Measurements from ENCODE around the gene SDHD. TPM values are rescaled to one million over a fixed set of nuclear protein-coding genes. Genes with fewer than 3 reads are reported as not detected.

Gene SDHD
- total and polyA plus RNA-seq, 10 of the 15 experiments (the other 5 are each of a cell fraction or from before 2014, with no cell fraction given): 114 to 775 (median 187) TPM

DNA sequence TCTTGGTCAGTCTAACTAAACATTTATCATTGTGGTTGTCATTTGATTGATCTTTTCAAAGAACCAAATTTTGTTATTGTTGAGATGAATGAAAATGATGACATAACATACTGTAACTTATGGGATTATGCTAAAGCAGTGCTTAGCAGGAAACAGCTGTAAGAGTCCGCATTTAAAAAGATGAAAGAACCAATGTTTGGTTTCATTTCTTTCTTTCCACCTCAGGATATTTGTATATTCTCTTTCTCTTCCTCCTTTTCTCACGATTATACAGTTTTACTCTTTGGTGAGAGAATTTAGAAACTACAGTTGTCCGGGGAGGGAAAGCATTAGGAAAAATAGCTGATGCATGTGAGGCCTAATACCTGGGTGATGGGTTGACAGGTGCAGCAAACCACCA, 36.0 kb upstream of the SDHD start (continued):
- no peak for TF ChIP-seq SRF (IDR thresholded peaks at IDR 0.05; ENCODE audit: low read depth in 2 of 2, low read length in 2 of 2)
- TF ChIP-seq BACH1 (IDR thresholded peaks at IDR 0.05; ENCODE audit: borderline replicate concordance): no peak
- TF ChIP-seq, protein P1, sequence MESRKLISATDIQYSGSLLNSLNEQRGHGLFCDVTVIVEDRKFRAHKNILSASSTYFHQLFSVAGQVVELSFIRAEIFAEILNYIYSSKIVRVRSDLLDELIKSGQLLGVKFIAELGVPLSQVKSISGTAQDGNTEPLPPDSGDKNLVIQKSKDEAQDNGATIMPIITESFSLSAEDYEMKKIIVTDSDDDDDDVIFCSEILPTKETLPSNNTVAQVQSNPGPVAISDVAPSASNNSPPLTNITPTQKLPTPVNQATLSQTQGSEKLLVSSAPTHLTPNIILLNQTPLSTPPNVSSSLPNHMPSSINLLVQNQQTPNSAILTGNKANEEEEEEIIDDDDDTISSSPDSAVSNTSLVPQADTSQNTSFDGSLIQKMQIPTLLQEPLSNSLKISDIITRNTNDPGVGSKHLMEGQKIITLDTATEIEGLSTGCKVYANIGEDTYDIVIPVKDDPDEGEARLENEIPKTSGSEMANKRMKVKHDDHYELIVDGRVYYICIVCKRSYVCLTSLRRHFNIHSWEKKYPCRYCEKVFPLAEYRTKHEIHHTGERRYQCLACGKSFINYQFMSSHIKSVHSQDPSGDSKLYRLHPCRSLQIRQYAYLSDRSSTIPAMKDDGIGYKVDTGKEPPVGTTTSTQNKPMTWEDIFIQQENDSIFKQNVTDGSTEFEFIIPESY (IDR thresholded peaks at IDR 0.05): no peak
- TF ChIP-seq SUPT20H (IDR thresholded peaks at IDR 0.05; ENCODE audit: borderline replicate concordance, control insufficient read depth, low read depth, low read length): no peak
- peak; percentile 86 for TF ChIP-seq RUNX3 (IDR thresholded peaks at IDR 0.05; ENCODE audit: low read length)
- TF ChIP-seq, protein P2, sequence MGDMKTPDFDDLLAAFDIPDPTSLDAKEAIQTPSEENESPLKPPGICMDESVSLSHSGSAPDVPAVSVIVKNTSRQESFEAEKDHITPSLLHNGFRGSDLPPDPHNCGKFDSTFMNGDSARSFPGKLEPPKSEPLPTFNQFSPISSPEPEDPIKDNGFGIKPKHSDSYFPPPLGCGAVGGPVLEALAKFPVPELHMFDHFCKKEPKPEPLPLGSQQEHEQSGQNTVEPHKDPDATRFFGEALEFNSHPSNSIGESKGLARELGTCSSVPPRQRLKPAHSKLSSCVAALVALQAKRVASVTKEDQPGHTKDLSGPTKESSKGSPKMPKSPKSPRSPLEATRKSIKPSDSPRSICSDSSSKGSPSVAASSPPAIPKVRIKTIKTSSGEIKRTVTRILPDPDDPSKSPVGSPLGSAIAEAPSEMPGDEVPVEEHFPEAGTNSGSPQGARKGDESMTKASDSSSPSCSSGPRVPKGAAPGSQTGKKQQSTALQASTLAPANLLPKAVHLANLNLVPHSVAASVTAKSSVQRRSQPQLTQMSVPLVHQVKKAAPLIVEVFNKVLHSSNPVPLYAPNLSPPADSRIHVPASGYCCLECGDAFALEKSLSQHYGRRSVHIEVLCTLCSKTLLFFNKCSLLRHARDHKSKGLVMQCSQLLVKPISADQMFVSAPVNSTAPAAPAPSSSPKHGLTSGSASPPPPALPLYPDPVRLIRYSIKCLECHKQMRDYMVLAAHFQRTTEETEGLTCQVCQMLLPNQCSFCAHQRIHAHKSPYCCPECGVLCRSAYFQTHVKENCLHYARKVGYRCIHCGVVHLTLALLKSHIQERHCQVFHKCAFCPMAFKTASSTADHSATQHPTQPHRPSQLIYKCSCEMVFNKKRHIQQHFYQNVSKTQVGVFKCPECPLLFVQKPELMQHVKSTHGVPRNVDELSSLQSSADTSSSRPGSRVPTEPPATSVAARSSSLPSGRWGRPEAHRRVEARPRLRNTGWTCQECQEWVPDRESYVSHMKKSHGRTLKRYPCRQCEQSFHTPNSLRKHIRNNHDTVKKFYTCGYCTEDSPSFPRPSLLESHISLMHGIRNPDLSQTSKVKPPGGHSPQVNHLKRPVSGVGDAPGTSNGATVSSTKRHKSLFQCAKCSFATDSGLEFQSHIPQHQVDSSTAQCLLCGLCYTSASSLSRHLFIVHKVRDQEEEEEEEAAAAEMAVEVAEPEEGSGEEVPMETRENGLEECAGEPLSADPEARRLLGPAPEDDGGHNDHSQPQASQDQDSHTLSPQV (IDR thresholded peaks at IDR 0.05): no peak
- no peak for TF ChIP-seq NRF1 (conservative IDR thresholded peaks at IDR 0.05; ENCODE audit: low read depth, low read length)
- TF ChIP-seq RFX5 (IDR thresholded peaks at IDR 0.05; ENCODE audit: low read depth, low read length): no peak
- peak; percentile 61; the same call in 1 of the 3 replicates for TF ChIP-seq POU2F2 (IDR thresholded peaks at IDR 0.05; ENCODE audit: borderline replicate concordance, low read depth, low read length)
- no peak for TF ChIP-seq ZNF687 (IDR thresholded peaks at IDR 0.05)
- TF ChIP-seq CHD1 (IDR thresholded peaks at IDR 0.05; ENCODE audit: low read depth, low read length): no peak
- no peak for TF ChIP-seq SMARCA5 (IDR thresholded peaks at IDR 0.05)
- peak; percentile 35; the same call in 1 of the 2 replicates for TF ChIP-seq CREB1 (IDR thresholded peaks at IDR 0.05; ENCODE audit: low read depth)
- TF ChIP-seq LARP7 (IDR thresholded peaks at IDR 0.05): no peak
- TF ChIP-seq SIX5 (IDR thresholded peaks at IDR 0.05; ENCODE audit: low read depth, low read length, severe bottlenecking): no peak
- TF ChIP-seq MXI1 (IDR thresholded peaks at IDR 0.05; ENCODE audit: low read depth, low read length): no peak
- TF ChIP-seq SP1 (IDR thresholded peaks at IDR 0.05; ENCODE audit: low read depth, low read length): no peak
- TF ChIP-seq TARDBP (IDR thresholded peaks at IDR 0.05; ENCODE audit: borderline replicate concordance): no peak
- no peak for TF ChIP-seq CEBPZ (IDR thresholded peaks at IDR 0.05; ENCODE audit: low read depth, low read length)
